AG08395 (cell line): ENCODE data around the gene DYNC1LI1.

ENCODE experiments used
- DNase-seq: peaks from one replicate; pipeline ENCODE4 v3.0.0; 2012; ENCODE audit warnings: mixed read lengths, low spot score

DYNC1LI1 gene

DNA sequence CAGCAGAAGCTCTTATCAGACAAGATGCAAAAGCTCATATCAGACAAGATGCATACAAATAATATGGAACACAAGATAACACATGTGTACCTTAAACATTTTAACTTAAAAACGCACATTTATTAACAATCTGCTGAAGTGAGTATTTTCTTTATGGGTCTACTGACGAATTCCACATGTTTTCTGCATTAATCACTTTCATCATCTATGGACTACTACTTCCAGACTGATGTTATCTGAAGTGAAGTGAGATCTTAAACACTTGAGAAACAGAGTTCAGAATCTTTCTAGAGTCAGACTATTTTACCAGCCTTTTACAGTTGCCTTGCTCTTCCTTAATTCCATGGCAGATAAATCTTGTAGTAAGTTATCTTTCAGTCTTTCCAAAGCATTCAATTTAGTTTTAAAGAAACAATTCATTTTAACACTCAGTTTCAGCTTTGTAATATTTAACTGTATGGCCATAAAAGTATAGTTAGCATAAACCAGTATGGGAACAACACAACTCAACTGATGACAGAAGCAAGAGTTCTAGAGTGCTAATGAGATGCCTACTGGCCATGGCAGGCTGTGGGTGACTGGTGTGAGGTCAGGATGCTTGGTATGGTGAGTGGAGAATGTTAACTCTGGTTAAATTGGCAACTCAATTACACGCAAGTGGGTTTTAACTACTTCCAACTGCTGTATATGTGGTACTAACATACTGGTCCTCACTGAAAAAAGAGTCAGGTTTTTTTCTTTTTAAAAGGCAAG, 77.8 kb downstream of the DYNC1LI1 start:
- no peak for DNase-seq

DNA sequence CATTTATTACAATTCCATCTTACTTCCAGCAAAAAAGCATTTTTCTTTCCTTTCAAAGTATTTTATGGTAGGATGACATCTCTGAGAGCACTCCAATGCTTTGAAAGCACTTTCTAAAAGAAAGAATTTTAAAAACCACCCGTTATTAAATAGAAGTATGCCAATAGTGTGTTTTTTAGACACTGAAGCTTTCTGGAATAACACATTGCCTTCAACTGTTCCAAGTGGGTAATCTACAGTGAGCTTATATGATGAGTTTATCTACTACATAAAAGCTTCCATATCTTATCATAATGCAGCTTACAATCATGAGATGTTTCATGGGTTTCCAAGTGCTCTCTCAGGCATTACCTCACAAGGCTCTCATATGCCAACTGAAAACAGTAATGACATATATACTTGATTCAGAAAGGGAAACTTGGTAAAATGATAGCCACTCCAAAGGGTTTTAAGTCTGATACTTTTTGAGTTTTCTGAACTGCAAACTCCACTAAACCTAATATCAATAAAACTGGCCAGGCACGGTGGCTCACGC, 82.1 kb downstream of the DYNC1LI1 start:
- DNase-seq = no peak

DNA sequence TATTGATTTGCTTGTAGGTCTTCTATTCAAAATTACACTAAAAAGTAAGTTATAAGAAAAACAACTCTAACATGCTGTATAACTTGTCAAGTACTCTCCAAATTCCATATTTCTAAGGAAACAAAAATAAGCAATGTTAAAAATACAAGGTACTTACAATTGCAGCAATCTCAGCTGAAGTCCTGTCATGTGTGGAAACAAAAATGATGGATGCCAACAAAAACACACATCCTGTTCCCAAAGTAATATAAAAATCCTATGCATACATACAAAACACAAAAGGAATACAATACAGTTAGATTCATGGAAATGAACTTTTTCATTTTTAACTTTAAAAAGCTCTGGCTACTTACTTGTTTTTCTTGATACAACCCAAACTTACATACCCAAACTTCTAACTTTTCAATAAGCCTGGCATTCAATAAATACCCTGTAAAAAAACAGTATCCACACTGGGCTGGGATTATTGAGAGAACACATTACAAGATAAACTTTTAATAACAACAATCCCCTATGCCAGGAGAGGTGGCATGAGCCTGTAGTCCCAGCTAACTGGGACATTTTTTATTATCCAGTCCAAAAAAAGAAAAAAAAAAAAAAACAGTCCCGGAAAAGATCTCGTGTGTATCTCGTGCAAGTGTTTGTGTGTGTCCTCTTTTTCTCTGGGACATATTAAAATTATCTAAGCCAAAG, 82.7 kb downstream of the DYNC1LI1 start:
- no peak for DNase-seq

DNA sequence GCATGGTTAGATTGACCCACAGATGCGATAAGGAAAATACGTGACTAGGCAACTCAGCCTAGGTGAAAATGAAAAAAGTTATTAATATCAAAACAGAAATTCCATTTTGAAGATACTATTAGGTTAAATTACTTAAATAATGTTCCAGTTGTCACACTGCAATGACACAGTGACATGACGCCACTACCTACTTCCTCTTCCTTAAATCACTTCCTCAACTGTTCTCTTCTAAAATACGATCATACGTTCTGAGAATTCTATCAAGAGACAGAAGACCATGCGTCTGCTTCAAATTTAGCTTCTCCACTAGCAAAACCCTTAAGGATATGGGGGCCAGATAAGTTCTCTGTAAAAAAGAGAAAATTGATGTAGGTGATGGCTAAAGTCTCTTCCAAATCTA, 86.2 kb downstream of the DYNC1LI1 start:
- no peak for DNase-seq

DNA sequence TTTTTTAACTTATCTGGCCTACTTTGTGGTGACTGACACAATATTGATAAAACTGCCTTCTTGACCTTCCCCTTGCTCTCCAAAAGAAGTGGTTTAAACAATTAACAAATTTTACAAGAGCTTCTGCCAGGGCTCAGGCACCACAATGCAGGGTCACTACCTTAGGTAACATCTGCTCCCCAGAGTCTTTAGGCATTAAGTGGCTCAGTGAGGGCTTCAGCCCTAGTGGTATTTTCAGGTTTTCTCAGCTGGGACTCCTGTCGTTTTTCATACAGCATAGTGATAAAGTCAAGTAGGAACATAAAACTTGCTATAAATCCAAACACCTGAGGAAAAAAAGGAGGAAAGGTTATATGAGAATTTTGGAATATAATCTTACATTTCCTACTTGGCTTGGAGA, 86.9 kb downstream of the DYNC1LI1 start:
- DNase-seq = no peak

DNA sequence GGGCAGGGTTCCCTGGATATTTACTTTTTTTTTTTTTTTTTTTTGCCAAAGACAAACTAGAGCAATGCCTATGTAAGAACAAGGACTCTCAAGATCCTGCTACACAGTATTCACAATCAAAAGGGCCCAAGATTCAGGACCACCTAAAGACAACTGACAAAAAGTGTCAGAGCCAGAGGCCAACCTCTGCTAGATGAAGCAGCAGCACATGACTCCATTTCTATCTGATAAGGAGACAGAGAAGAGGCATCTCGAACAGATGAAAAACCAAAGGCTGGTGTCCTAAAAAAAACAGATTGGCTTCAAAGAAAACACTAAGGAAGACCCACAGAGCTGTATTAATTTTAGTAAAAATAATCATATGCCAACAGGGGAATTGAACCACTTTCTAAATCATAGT, 88.0 kb downstream of the DYNC1LI1 start:
- no peak for DNase-seq

DNA sequence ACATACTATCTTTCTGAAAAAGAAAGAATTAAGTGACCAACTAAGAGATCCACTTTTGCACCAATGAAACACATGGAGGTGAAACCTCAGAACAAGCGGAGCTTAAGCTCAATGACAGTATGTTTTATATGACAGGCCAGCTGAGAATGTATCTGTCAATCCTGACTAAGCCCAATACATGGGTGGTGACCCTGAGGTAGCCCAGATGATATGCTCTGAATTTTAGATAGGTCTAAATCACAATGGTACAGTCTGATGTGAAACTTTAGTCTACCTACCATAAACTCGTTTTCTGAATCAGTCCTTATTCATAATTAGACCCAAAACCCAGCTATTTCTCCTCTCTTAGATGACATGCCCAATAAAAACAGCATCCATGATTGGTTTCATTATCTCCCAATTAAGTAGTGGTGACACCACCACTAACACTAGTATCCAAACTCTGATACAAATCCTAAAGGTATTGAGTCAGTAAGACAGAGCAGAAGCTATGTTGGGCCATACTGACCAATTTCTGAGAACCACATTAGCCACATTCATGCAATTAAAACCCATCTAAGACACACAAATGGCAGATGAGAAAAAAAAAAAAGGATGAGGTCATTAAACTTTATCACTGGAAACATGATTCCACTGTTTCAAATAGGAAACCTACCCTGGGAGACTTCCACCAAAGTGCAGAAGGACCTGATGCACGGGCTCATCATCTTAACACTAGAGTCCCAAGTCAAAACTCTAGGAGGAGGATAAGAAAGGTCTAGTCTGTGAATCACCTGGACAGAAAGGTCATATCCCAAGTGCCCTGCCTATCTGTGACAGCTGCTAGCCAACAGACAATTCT, 88.6 kb downstream of the DYNC1LI1 start:
- no peak for DNase-seq

DNA sequence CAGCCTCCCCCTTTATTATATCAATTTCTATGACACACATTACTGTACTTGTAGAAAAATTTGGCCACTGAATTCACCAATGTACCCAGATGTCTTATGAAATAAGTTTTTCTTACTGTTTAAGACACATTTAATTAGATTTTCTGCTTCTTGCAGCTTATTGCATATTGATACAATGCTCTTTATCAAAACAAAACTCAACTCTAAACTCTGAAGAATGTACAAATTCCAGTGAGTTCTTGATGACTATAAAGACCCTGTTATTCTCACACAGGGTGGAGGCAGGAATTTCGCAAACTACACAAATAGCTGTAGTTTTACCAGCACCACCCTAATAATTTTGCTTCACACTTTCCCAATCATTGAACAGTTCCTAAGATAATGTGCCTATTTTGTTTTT, 90.1 kb downstream of the DYNC1LI1 start:
- DNase-seq = no peak
